Stimulated activated CD4-positive, alpha-beta T cell treated with anti-CD3 and anti-CD28 coated beads, Interleukin-15, amount 100 ng/mL, for 1 hour (primary cell): ENCODE data around the gene MARK2.

Experiments
- DNase-seq, 2 donors: peaks; one replicate each; pipeline ENCODE4 v3.0.0-alpha.2; 2020; ENCODE audit warnings: low read depth in 1 of 2, low spot score in 1 of 2

Gene MARK2

GRCh38 chr11:63920126-63920938 is 81.4 kb downstream of the MARK2 start:
- no peak for DNase-seq

GRCh38 chr11:63920939-63921417 is 82.1 kb downstream of the MARK2 start:
- DNase-seq: no peak

GRCh38 chr11:63922673-63923192 is 83.8 kb downstream of the MARK2 start:
- DNase-seq: no peak

GRCh38 chr11:63923319-63923718 is 84.4 kb downstream of the MARK2 start:
- DNase-seq: no peak

- DNase-seq: no peak
These were observed 90.7 kb downstream of the MARK2 start for GRCh38 chr11:63929616-63930015.

- no peak for DNase-seq
These were observed 92.1 kb downstream of the MARK2 start for GRCh38 chr11:63931045-63931444.

GRCh38 chr11:63931876-63932275 is 93.0 kb downstream of the MARK2 start:
- DNase-seq: no peak

- DNase-seq: no peak
These were observed 94.5 kb downstream of the MARK2 start for GRCh38 chr11:63933459-63933858.

GRCh38 chr11:63937713-63938478 is 99.0 kb downstream of the MARK2 start:
- DNase-seq: no peak

- DNase-seq: peak; percentile 78 to 83
These were observed 99.8 kb downstream of the MARK2 start, which contains the start of gene NAA40 for GRCh38 chr11:63938479-63939396. NAA40 (plus strand) TSS chr11:63939002; CDS start chr11:63939097, 95 bp downstream.

GRCh38 chr11:63939397-63939891 is 100.5 kb downstream of the MARK2 start:
- no peak for DNase-seq

- DNase-seq: no peak
These were observed 101.9 kb downstream of the MARK2 start for GRCh38 chr11:63940786-63941185.

- no peak for DNase-seq
These were observed 103.0 kb downstream of the MARK2 start for GRCh38 chr11:63941901-63942300.

- DNase-seq: no peak
These were observed 103.9 kb downstream of the MARK2 start for GRCh38 chr11:63942803-63943202.

GRCh38 chr11:63944987-63945386 is 106.1 kb downstream of the MARK2 start:
- no peak for DNase-seq

- peak in 1 of 2 donors; percentile 36 for DNase-seq
These were observed 106.7 kb downstream of the MARK2 start for GRCh38 chr11:63945477-63946163.

GRCh38 chr11:63951779-63952536 is 113.0 kb downstream of the MARK2 start:
- no peak for DNase-seq

GRCh38 chr11:63952570-63952969 is 113.7 kb downstream of the MARK2 start:
- no peak for DNase-seq

- no peak for DNase-seq
These were observed 119.1 kb downstream of the MARK2 start for GRCh38 chr11:63958008-63958407.
